OCI-LY1 (cell line): Measurements from ENCODE around the gene ZSWIM7.

Experiments used
- EZH2 ChIP-seq: fragments of 200-600 bp; sonication (generic), shearing (Covaris generic); IDR thresholded peaks from 2 replicates; pipeline ENCODE4 v1.8.0; 2017; ENCODE audit warnings: borderline replicate concordance, mixed run types, mild to moderate bottlenecking, antibody characterized with exemption, low read length, moderate library complexity, mixed read lengths
- TF ChIP-seq, protein P1 (sequence below): fragments of 200-600 bp; sonication (generic), shearing (Covaris generic); IDR thresholded peaks from 2 replicates; pipeline ENCODE4 v1.5.1; 2017; ENCODE audit warnings: mild to moderate bottlenecking, antibody characterized with exemption, low read length, moderate library complexity, mixed read lengths

DNA sequence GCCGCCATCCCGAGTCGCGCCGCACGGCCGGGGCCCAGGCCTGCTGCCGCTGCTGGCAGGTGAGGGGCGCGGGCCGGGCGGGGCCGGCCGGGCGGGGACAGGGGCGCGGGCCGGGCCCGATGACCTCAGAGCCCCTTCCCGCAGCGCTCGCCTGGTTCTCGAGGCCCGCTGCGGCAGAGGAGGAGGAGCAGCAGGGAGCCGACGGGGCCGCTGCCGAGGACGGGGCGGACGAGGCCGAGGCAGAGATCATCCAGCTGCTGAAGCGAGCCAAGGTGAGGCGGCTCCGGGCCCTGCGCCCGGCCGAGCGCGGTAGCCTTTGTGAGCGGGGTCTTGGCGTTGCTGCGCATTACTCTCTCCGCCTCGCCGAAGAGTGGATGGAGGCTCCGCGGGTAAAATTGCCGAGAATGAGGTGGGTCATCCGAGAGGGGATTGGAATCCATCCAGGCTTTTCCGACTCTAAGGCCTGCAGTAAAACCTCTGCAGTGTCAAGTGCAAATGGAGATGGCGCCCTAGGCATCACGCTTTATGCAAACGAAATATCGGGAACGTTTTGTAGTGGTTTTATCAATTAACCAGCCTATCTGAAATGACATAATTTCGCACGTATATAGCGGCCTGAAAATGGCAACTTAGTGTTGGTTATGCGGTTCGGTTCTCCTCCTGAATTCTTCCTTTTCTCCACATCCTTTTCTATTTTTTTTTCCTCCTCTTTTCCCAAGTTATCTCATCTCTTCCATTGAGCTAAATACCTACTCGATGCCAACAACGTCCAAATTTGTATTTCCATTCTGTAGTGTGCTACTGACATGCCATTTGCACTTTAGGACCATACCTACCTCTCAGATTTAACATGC, 697 bp upstream of the ZSWIM7 start:
- no peak for TF ChIP-seq EZH2
- TF ChIP-seq, protein P1, sequence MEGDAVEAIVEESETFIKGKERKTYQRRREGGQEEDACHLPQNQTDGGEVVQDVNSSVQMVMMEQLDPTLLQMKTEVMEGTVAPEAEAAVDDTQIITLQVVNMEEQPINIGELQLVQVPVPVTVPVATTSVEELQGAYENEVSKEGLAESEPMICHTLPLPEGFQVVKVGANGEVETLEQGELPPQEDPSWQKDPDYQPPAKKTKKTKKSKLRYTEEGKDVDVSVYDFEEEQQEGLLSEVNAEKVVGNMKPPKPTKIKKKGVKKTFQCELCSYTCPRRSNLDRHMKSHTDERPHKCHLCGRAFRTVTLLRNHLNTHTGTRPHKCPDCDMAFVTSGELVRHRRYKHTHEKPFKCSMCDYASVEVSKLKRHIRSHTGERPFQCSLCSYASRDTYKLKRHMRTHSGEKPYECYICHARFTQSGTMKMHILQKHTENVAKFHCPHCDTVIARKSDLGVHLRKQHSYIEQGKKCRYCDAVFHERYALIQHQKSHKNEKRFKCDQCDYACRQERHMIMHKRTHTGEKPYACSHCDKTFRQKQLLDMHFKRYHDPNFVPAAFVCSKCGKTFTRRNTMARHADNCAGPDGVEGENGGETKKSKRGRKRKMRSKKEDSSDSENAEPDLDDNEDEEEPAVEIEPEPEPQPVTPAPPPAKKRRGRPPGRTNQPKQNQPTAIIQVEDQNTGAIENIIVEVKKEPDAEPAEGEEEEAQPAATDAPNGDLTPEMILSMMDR: no peak
